Stomach (tissue), 4 donors: Measurements from ENCODE around the gene ELANE.

ENCODE experiments used
- CTCF ChIP-seq, 7 experiments: fragments of 450-650 bp in 4 of 7; fragments of 200-600 bp in 3 of 7; sonication (generic) in 3 of 7; IDR thresholded peaks; one replicate each; pipeline ENCODE4 v1.5.1; 2016 to 2019; ENCODE audit warnings: antibody characterized with exemption in 7 of 7, control low read depth in 2 of 7, mild to moderate bottlenecking in 1 of 7
- EP300 ChIP-seq: sonication (generic); formaldehyde crosslinking; IDR thresholded peaks from one replicate; pipeline ENCODE4 v1.6.1; 2017; ENCODE audit warnings: antibody characterized with exemption
- POLR2A ChIP-seq, 4 donors: fragments of 450-650 bp; IDR thresholded peaks; one replicate each; pipeline ENCODE4 v1.6.1; 2016; ENCODE audit warnings: antibody characterized with exemption in 4 of 4, control low read depth in 2 of 4, mild to moderate bottlenecking in 1 of 4, moderate library complexity in 1 of 4
- POLR2AphosphoS5 ChIP-seq, 3 donors: sonication (generic); formaldehyde crosslinking; IDR thresholded peaks; one replicate each; pipeline ENCODE4 v1.6.1; 2016; ENCODE audit warnings: antibody characterized with exemption in 3 of 3

GRCh38 chr19:867855-868457 is 15.9 kb downstream of the ELANE start:
- no peak for TF ChIP-seq POLR2A (IDR thresholded peaks at IDR 0.05)
- TF ChIP-seq CTCF (IDR thresholded peaks at IDR 0.05): no peak
- no peak for TF ChIP-seq POLR2AphosphoS5 (IDR thresholded peaks at IDR 0.05)
- TF ChIP-seq EP300: no peak
